Ovary (tissue), 3 donors: ENCODE results near the gene TRIM61.

Experiments used
- CTCF ChIP-seq, 3 donors: fragments of 450-650 bp in 2 of 3; fragments of 200-600 bp in 1 of 3; IDR thresholded peaks; one replicate each; pipeline versions ENCODE4 v1.5.1 to v1.8.0; 2016 to 2022; ENCODE audit warnings: antibody characterized with exemption in 3 of 3, mild to moderate bottlenecking in 1 of 3
- EP300 ChIP-seq: sonication (generic); formaldehyde crosslinking; IDR thresholded peaks from one replicate; pipeline ENCODE4 v1.6.1; 2017; ENCODE audit warnings: antibody characterized with exemption
- POLR2A ChIP-seq: fragments of 450-650 bp; IDR thresholded peaks from one replicate; pipeline ENCODE4 v1.6.1; 2017; ENCODE audit warnings: antibody characterized with exemption, mild to moderate bottlenecking, moderate library complexity
- donor health status: DM: no; HTN: no; CAD: no.

DNA sequence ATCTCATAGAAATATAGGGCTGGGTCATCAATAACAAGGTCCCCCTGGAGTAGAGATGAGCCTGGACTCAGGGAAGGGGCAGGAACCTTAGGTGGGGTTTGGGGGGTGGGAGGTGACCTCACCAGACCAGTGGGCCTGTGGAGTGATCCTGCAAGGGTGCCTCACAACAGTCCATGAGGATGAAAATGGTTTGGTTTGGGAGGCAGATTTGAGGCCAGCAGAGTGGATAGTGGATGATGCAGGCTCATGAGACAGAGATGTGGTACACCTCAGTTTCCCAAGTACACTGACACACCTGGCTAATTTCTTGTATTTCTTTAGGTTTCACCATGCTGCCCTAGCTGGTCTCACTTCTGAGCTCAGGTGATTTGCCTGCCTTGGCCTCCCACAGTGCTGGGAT is 36.2 kb upstream of the TRIM61 start:
- TF ChIP-seq CTCF (IDR thresholded peaks at IDR 0.05), result no peak
- no peak for TF ChIP-seq POLR2A
- no peak for TF ChIP-seq EP300
